SK-N-SH (cell line): ENCODE measurements around the gene PDE9A. TPM values are rescaled to one million over a fixed set of nuclear protein-coding genes. Genes with fewer than 3 reads are reported as not detected.

ENCODE experiments used
- CTCF ChIA-PET: fragments of 300-600, 350-600 bp; formaldehyde crosslinking; extraction: SDS; loops from one replicate; lab custom pipeline; 2021; lab: Yijun Ruan, JAX
- POLR2A ChIA-PET: fragments of 350-600 bp; sonication (Branson Sonifier 250); formaldehyde crosslinking; extraction: SDS; loops from one replicate; lab custom pipeline; 2020; ENCODE audit warnings: antibody characterized with exemption, inconsistent platforms; lab: Yijun Ruan, JAX
- DNase-seq: peaks from one replicate; pipeline ENCODE4 v3.0.0; 2012
- H2AFZ ChIP-seq: fragments of 200-600 bp; sonication (generic); 2 replicates; pipeline ENCODE4 v1.8.1; 2016; ENCODE audit warnings: antibody characterized with exemption, mild to moderate bottlenecking, low read depth
- H3F3A ChIP-seq: fragments of 200-600 bp; sonication (generic); replicated peaks from 2 replicates; pipeline ENCODE3; 2016; ENCODE audit warnings: antibody characterized with exemption, mild to moderate bottlenecking; ENCODE audit not compliant: insufficient read depth
- H3K27ac ChIP-seq, 2 experiments: fragments of 200-500 bp in 1 of 2; fragments of 200-600 bp in 1 of 2; sonication (Bioruptor generic) in 1 of 2; sonication (generic), shearing (Covaris generic) in 1 of 2; 2 replicates each; pipeline versions ENCODE4 v1.5.1 to v1.6.1; 2014 to 2016; ENCODE audit warnings: low read depth in 2 of 2, inconsistent platforms in 1 of 2, low read length in 1 of 2, mild to moderate bottlenecking in 1 of 2, mixed read lengths in 1 of 2
- H3K27me3 ChIP-seq: fragments of 200-600 bp; sonication (generic), shearing (Covaris generic); 2 replicates; pipeline ENCODE4 v1.6.1; 2016; ENCODE audit warnings: mixed run types; ENCODE audit not compliant: insufficient read depth
- H3K36me3 ChIP-seq, 2 experiments: fragments of 200-500 bp in 1 of 2; fragments of 200-600 bp in 1 of 2; sonication (Bioruptor generic) in 1 of 2; sonication (generic) in 1 of 2; replicated peaks in 1 of 2; 2 replicates each; pipeline versions ENCODE3 to v1.5.1; 2014 to 2016; ENCODE audit warnings: low read length in 1 of 2, mild to moderate bottlenecking in 1 of 2; ENCODE audit not compliant: insufficient read depth in 2 of 2, control insufficient read depth in 1 of 2
- H3K4me1 ChIP-seq, 2 experiments: fragments of 200-500 bp in 1 of 2; fragments of 200-600 bp in 1 of 2; sonication (Bioruptor generic) in 1 of 2; sonication (generic), shearing (Covaris generic) in 1 of 2; 2 replicates each; pipeline versions ENCODE4 v1.5.1 to v1.6.1; 2014 to 2016; ENCODE audit warnings: low read depth in 1 of 2, low read length in 1 of 2, mixed run types in 1 of 2; ENCODE audit not compliant: insufficient read depth in 2 of 2, control insufficient read depth in 1 of 2
- H3K4me2 ChIP-seq: fragments of 200-600 bp; sonication (generic), shearing (Covaris generic); 2 replicates; pipeline ENCODE4 v1.6.1; 2017; ENCODE audit warnings: mixed run types
- H3K4me3 ChIP-seq, 2 experiments: fragments of 200-500 bp in 1 of 2; fragments of 200-600 bp in 1 of 2; sonication (Bioruptor generic) in 1 of 2; sonication (generic), shearing (Covaris generic) in 1 of 2; 2 replicates each; pipeline versions ENCODE4 v1.5.1 to v1.8.1; 2014 to 2016; ENCODE audit warnings: low read depth in 2 of 2, inconsistent platforms in 1 of 2, low read length in 1 of 2, mild to moderate bottlenecking in 1 of 2, mixed read lengths in 1 of 2, moderate library complexity in 1 of 2
- H3K79me2 ChIP-seq: fragments of 200-600 bp; sonication (generic); 2 replicates; pipeline ENCODE4 v1.8.1; 2017; ENCODE audit warnings: mild to moderate bottlenecking; ENCODE audit not compliant: insufficient read depth
- H3K9ac ChIP-seq: fragments of 200-600 bp; sonication (generic); 2 replicates; pipeline ENCODE4 v1.6.1; 2017; ENCODE audit warnings: mixed run types
- H3K9me2 ChIP-seq: fragments of 200-600 bp; sonication (generic); 2 replicates; pipeline ENCODE4 v1.6.1; 2017; ENCODE audit warnings: mixed run types
- H3K9me3 ChIP-seq: fragments of 200-600 bp; sonication (generic); 2 replicates; pipeline ENCODE4 v1.6.1; 2017; ENCODE audit warnings: mixed run types, mild to moderate bottlenecking, moderate library complexity
- H4K20me1 ChIP-seq: fragments of 200-600 bp; sonication (generic); 2 replicates; pipeline ENCODE4 v1.6.1; 2017; ENCODE audit warnings: mild to moderate bottlenecking, mixed run types; ENCODE audit not compliant: insufficient read depth
- ELF1 ChIP-seq: IDR thresholded peaks from 2 replicates; pipeline ENCODE4 v1.4.0; 2012
- FOXM1 ChIP-seq: IDR thresholded peaks from 2 replicates; pipeline ENCODE4 v1.4.0; 2012; ENCODE audit warnings: low read depth, mild to moderate bottlenecking
- GATA2 ChIP-seq: sonication (generic); formaldehyde crosslinking; IDR thresholded peaks from 2 replicates; pipeline ENCODE4 v1.5.0; 2020; ENCODE audit warnings: mild to moderate bottlenecking, missing genetic modification reagents
- JUND ChIP-seq: IDR thresholded peaks from 2 replicates; pipeline ENCODE4 v1.4.0; 2012
- MXI1 ChIP-seq: IDR thresholded peaks from 2 replicates; pipeline ENCODE4 v1.6.1; 2012; ENCODE audit warnings: mild to moderate bottlenecking, low read depth, low read length, improper control_type of control experiment
- NRF1 ChIP-seq: IDR thresholded peaks from 2 replicates; pipeline ENCODE4 v1.6.1; 2012; ENCODE audit warnings: low read depth, mild to moderate bottlenecking, low read length
- POLR2AphosphoS5 ChIP-seq: IDR thresholded peaks from 2 replicates; pipeline ENCODE4 v1.6.1; 2012; ENCODE audit warnings: low read depth, low read length
- RAD21 ChIP-seq: IDR thresholded peaks from 2 replicates; pipeline ENCODE4 v1.6.1; 2012; ENCODE audit warnings: mild to moderate bottlenecking, low read length
- RCOR1 ChIP-seq: fragments of 150-350 bp; IDR thresholded peaks from 2 replicates; pipeline ENCODE4 v1.6.1; 2017; ENCODE audit warnings: antibody characterized with exemption, low read length
- TCF12 ChIP-seq: IDR thresholded peaks from 2 replicates; pipeline ENCODE4 v1.4.0; 2012
- TEAD4 ChIP-seq: IDR thresholded peaks from 2 replicates; pipeline ENCODE4 v1.4.0; 2012; ENCODE audit warnings: mild to moderate bottlenecking, borderline replicate concordance; ENCODE audit not compliant: insufficient read depth
- WGBS: methylation state at CpG from one replicate; pipeline ENCODE4 v1.1.6; 2017; ENCODE audit warnings: low lambda C conversion rate; 5-methylcytosine and 5-hydroxymethylcytosine counted together
- polyA plus RNA-seq, 3 experiments: library from polyadenylated mRNA; depleted of rRNA; stranded (reverse); fragments of >200 nt; gene quantifications; 2 replicates each; pipeline ENCODE4 v1.2.3, GENCODE V29; 2012
- TF ChIP-seq, protein P1 (sequence below): IDR thresholded peaks from 2 replicates; pipeline ENCODE4; 2012
- TF ChIP-seq, protein P2 (sequence below): fragments of 150-350 bp; IDR thresholded peaks from 2 replicates; pipeline ENCODE4 v1.6.1; 2016; ENCODE audit warnings: mild to moderate bottlenecking, low read depth, low read length
- TF ChIP-seq, protein P3 (sequence below): fragments of 150-350 bp; IDR thresholded peaks from 2 replicates; pipeline ENCODE4 v1.6.1; 2017; ENCODE audit warnings: antibody characterized with exemption, low read length, low read depth, borderline replicate concordance
- TF ChIP-seq, protein P4 (sequence below): fragments of 200-600 bp; sonication (generic); IDR thresholded peaks from 2 replicates; pipeline ENCODE4 v1.6.1; 2017; ENCODE audit warnings: antibody characterized with exemption, mild to moderate bottlenecking, moderate library complexity
- TF ChIP-seq, protein P5 (sequence below): IDR thresholded peaks from 2 replicates; pipeline ENCODE4 v1.4.0; 2012; ENCODE audit warnings: low read depth, borderline replicate concordance

Gene PDE9A
- polyA plus RNA-seq, 1 of the 3 experiments (the other 2 are of a cell fraction): 0.28 TPM

DNA sequence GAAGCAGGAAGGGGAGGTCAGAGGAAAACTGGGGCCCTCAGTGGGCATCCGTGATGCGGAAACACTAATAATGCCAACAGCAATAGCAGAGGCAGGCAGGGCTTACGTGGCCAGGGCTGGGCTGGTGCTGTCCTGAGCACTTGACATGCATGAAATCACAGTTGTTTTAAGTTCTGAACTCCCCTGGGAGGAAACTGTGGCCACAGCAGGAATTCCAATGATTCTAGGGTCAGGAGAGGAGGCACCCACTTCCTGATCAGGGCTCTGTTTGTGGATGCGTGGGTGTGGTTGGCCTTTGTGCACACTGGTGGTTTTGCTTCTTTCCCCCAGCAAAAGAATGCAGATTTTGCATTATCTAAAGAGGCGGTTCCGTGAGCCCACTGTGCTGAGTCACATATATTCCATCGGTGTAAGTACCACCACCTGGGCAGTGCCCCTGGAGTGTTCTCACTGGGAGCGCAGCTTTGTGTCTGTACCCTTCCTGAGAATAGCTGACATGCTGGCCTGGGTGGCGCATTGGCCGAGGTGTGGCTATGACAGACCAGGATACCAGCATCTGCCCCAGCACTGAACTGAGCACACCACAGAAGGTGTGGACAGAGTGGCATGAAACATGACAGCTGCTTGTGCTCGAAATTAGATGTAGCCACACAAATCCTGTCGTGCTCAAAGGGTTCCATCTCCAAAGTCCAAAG lies 71.0 kb downstream of the PDE9A start:
- TF ChIP-seq, protein P1, sequence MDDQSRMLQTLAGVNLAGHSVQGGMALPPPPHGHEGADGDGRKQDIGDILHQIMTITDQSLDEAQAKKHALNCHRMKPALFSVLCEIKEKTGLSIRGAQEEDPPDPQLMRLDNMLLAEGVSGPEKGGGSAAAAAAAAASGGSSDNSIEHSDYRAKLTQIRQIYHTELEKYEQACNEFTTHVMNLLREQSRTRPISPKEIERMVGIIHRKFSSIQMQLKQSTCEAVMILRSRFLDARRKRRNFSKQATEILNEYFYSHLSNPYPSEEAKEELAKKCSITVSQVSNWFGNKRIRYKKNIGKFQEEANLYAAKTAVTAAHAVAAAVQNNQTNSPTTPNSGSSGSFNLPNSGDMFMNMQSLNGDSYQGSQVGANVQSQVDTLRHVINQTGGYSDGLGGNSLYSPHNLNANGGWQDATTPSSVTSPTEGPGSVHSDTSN: no peak
- TF ChIP-seq TCF12 (no peak), RCOR1 (no peak), NRF1 (no peak), MXI1 (no peak), GATA2 (CRISPR knock-in tag) (no peak), FOXM1 (no peak), RAD21 (no peak), JUND (no peak), POLR2AphosphoS5 (no peak), ELF1 (no peak), TEAD4 (no peak)
- TF ChIP-seq, protein P2, sequence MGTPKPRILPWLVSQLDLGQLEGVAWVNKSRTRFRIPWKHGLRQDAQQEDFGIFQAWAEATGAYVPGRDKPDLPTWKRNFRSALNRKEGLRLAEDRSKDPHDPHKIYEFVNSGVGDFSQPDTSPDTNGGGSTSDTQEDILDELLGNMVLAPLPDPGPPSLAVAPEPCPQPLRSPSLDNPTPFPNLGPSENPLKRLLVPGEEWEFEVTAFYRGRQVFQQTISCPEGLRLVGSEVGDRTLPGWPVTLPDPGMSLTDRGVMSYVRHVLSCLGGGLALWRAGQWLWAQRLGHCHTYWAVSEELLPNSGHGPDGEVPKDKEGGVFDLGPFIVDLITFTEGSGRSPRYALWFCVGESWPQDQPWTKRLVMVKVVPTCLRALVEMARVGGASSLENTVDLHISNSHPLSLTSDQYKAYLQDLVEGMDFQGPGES: no peak
- TF ChIP-seq, protein P3, sequence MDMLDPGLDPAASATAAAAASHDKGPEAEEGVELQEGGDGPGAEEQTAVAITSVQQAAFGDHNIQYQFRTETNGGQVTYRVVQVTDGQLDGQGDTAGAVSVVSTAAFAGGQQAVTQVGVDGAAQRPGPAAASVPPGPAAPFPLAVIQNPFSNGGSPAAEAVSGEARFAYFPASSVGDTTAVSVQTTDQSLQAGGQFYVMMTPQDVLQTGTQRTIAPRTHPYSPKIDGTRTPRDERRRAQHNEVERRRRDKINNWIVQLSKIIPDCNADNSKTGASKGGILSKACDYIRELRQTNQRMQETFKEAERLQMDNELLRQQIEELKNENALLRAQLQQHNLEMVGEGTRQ: no peak
- TF ChIP-seq, protein P4, sequence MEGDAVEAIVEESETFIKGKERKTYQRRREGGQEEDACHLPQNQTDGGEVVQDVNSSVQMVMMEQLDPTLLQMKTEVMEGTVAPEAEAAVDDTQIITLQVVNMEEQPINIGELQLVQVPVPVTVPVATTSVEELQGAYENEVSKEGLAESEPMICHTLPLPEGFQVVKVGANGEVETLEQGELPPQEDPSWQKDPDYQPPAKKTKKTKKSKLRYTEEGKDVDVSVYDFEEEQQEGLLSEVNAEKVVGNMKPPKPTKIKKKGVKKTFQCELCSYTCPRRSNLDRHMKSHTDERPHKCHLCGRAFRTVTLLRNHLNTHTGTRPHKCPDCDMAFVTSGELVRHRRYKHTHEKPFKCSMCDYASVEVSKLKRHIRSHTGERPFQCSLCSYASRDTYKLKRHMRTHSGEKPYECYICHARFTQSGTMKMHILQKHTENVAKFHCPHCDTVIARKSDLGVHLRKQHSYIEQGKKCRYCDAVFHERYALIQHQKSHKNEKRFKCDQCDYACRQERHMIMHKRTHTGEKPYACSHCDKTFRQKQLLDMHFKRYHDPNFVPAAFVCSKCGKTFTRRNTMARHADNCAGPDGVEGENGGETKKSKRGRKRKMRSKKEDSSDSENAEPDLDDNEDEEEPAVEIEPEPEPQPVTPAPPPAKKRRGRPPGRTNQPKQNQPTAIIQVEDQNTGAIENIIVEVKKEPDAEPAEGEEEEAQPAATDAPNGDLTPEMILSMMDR: no peak
- TF ChIP-seq, protein P5, sequence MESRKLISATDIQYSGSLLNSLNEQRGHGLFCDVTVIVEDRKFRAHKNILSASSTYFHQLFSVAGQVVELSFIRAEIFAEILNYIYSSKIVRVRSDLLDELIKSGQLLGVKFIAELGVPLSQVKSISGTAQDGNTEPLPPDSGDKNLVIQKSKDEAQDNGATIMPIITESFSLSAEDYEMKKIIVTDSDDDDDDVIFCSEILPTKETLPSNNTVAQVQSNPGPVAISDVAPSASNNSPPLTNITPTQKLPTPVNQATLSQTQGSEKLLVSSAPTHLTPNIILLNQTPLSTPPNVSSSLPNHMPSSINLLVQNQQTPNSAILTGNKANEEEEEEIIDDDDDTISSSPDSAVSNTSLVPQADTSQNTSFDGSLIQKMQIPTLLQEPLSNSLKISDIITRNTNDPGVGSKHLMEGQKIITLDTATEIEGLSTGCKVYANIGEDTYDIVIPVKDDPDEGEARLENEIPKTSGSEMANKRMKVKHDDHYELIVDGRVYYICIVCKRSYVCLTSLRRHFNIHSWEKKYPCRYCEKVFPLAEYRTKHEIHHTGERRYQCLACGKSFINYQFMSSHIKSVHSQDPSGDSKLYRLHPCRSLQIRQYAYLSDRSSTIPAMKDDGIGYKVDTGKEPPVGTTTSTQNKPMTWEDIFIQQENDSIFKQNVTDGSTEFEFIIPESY: no peak
- Histone ChIP-seq H3K9me2 (no peaks in the 10 kb centered on the region), H3K27me3 (no peaks in the 10 kb centered on the region), H3F3A (no peaks in the 10 kb centered on the region), H3K79me2 (no peaks in the 10 kb centered on the region), H3K27ac (no peak overlapping the region), H3K9me3 (no peaks in the 10 kb centered on the region), H3K36me3 (no peaks in the 10 kb centered on the region), H2AFZ (no peak overlapping the region), H3K4me2 (no peak overlapping the region), H3K9ac (no peak overlapping the region), H3K4me1 (peaks cover 0 to 16% of the 10 kb centered on the region in 2 experiments; a peak in 1 of 4 replicates), H4K20me1 (no peaks in the 10 kb centered on the region), H3K4me3 (no peak overlapping the region)
- ChIA-PET POLR2A (no interaction called here), CTCF (no interaction called here)
- 69% methylated on average over 7 of the region's 12 CpGs for whole genome bisulfite sequencing
- no peak for DNase-seq
